Activated CD4-positive, CD25-positive, alpha-beta regulatory T cell treated with anti-CD3 and anti-CD28 coated beads, Interleukin-2, amount 50 U/mL, for 16 hours (primary cell): ENCODE data around the gene NCBP3.

ENCODE experiments used
- DNase-seq: peaks from one replicate; pipeline ENCODE4 v3.0.0-alpha.2; 2020; ENCODE audit warnings: low read depth, low spot score

NCBP3 gene, protein sequence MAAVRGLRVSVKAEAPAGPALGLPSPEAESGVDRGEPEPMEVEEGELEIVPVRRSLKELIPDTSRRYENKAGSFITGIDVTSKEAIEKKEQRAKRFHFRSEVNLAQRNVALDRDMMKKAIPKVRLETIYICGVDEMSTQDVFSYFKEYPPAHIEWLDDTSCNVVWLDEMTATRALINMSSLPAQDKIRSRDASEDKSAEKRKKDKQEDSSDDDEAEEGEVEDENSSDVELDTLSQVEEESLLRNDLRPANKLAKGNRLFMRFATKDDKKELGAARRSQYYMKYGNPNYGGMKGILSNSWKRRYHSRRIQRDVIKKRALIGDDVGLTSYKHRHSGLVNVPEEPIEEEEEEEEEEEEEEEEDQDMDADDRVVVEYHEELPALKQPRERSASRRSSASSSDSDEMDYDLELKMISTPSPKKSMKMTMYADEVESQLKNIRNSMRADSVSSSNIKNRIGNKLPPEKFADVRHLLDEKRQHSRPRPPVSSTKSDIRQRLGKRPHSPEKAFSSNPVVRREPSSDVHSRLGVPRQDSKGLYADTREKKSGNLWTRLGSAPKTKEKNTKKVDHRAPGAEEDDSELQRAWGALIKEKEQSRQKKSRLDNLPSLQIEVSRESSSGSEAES

DNA sequence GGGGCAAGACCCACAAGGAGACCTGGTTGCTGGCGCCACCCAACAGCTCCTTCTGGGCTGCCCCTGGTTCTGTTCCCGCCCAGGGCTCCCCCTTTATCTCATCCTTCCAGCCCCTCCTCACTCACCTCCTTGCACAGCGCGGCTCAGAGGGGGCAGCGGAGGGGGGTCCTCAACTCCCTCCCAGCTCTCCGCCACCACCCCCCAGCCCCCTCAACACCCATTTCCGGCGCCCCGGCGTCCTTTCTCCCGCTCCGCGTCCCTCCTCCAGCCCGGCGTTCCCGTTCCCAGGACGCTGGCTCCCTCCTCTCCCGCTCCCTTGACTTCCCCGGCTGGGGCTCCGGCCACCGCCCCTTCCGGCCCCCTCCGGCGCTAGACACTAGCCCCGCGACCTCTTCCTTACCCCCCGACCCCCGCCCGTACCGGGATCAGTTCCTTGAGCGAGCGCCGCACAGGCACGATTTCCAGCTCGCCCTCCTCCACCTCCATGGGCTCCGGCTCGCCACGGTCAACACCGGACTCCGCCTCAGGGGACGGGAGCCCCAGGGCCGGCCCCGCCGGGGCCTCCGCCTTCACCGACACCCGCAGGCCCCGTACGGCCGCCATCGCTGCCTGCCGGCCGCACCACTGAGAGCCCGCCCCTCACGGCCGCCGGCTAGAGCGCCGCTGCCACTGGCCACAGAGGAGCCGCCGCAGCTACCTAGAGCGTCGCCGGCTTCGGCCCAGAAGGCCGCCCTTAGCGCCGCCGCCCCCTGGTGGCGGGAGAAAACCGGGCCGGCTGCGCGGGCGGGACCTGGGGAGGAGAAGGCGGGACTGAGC, at the start of gene NCBP3:
Gene NCBP3 (minus strand): TSS at position 626 of the 816 bp plus-strand sequence. CDS start 23 bp downstream, at position 603.
- peak; percentile 87 for DNase-seq

DNA sequence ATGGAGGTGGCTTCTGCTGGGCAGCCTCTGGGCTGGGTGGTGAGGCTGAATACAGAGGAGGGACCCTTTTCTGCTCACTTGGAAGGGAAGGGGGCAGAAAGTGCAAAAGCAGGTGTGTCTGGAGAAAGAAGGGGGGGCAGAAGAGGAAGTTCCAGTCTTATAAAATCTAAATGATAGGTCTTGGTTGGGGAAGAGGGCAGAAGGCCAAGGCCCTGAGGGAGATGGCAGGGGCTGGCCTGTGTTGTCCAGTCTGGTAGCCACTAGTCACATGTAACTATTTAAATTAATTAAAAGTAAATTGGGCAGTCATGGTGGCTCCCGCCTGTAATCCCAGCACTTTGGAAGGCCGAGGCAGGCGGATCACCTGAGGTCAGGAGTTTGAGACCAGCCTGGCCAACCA, 49.3 kb upstream of the NCBP3 start:
- no peak for DNase-seq

DNA sequence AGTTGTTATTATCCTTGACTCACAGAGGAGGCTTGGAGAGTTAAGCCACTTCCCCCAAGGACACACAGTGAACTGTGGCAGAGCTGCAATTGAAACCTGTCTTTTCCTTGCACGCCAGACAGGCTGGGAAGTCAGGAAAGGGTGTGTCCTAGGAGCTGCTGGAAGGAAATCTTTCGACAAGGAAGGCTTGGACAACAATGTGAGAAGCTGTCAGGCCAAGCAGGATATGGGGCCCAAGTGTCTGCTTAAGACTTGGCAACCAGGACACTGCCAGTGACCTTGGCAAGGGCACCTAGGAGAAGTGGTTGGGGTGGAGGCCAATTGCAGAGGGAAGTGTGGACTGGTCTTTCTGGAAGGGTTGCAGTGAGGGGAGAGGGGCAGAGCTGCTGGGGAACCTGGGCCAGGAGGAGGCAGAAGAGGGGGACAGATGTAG, 48.9 kb upstream of the NCBP3 start:
- no peak for DNase-seq

DNA sequence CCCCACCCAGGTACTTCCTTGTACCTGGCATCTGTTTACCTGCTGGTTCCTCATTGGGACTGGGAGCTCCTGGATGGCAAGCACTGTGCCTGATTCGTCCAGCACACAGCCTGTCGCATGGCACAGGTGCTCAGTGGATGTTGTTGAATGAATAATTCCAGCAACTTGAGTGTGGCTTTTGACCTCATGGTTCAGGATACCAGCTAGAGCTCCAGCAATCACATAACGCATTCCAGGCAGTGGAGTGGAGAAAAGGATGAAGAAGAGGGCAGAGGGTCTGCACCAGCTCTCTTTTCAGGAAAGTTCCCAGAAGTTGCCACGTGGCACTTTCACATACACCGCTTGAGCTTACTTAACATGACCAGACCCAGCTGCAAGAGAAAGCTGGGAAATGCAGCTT, 48.1 kb upstream of the NCBP3 start:
- no peak for DNase-seq

DNA sequence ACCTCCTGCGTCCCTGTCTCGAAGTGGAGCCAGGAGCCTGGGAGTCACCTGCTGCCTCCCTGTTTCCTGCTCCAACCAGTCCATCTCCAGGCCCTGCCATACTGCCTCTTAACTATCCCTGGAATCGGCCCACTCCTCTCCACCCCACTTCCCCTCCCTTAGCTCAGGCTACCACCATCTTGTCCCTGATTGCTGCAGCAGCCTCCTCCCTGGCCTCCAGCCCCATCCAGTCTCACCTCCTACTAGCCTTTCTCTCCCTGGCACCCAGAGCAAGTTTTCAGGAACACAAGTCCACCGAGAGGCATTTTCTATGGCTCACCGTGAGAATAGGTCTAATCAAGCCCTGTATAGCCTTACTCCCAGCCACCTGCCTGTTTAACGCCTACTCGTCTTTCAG, 47.7 kb upstream of the NCBP3 start:
- DNase-seq, result no peak

DNA sequence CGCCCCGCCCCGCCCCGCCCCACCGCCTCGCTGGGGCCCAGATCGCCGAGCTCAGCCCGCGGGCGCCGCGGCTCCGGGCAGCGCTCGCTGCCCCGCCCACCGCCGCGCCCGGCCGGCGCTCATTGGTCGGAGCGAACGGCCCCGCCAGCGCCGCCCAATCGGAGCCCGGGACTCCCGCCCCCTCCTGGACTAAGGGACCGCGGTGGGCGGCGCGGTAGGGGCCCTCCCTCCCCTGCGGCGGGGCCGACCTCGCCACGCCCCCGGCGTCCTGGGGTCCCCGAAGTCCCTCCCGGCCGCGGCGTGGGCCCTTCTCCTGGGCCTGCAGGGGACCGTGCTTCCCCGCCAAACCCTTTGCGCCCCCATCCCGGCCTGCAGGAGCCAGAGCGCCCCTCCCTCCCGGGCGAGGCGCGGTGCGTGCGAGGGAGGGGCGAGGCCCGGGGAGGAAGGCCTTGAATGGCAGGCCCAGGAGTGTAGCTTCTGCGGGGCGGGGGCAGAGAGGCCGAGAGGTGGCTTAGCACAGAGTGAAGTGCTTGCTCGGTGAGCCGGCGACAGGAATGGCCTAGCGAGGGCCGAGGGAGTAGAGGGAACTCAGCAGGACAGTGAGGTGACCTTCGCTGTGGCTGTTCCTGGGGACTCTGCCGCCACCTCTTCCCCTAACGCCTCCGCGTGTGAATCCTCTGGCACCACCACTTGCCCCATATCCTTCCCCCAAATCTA, 47.1 kb upstream of the NCBP3 start, which contains the start of gene CAMKK1:
Gene CAMKK1 (minus strand): TSS at position 51 of the 717 bp plus-strand sequence. CDS start 7,366 bp downstream, outside the sequence.
- peak; percentile 73 for DNase-seq

DNA sequence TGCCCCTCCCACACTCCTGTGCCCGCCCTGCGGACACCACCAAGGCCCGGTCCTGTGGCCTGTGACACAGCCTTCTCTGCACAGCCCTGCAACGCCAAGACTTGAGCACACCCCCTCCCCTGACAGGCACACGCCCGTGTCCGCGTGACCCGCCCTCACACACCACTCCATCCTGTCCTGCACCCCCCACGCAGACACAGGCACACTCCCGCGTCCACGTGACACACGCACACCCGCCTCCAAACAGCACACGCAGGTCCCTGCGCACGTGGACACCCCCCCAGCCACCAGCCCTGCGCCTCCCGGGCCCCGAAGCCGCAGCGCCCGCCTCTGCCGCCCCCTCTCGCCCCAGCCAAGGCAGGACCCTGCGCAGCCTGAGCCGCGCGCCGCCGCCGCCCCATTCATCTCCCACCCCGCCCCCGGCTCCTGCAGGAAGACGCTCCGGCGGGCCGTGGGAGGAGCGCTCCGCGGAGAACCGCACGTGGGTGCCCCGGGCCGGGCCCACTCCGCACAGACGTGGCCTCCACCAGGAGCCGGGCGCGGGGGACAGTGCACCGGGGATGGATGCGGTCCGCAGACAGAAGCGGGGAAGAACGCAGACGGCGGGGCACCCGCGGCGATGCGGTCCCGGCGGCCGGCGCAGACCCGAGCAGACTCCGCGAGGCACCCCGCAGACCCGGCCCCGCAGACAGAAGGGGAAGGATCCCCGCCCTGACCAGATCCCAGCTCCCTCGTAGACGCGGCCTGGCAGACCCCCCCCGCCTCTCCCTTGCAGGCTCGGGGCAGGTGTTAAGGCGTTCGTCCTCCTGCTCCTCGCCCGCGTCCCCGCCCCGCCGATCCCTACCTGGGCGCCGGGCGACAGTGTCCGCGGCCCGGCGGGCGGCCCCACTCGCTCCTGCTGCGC, 46.3 kb upstream of the NCBP3 start:
- DNase-seq, result peak; percentile 60

DNA sequence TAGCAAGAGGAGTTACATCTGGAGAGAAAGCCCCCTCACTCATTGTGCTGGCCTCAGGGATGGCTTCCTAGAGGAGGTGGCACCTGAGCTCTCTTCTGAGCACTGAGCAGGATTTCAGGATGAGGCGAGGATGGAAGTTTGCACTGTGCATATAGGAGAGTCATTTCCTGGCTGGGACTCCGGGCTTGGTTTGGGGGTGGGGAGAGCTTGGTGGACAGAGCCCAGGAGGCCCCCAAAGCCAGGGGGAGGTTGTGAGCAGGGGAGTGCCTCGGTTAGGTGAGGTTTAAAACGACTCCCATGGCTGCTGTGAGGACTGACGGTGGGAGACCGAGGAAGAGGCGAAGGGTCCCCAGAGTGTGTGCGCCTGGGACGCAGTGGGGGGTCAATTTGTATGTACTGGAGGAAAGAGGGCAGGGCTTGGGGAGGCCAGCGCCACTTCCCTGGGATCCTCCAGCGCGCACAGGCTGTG, 45.6 kb upstream of the NCBP3 start:
- no peak for DNase-seq

DNA sequence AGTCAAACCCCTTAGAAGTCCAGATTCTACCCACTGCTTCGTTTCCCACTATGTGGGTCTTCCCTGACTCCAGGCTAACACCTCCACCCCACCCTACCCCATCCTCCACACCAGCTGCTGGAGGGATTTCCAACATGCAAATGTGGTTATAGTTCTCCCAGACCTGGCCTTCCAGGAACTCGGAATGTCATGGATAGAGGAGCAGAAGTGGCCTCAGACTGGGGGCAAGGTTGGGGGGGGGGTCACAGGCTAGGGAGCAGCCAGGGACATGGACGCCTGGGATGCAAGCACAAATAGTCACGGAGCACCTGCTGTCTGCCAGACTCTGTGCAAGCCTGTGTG, 44.8 kb upstream of the NCBP3 start:
- no peak for DNase-seq

DNA sequence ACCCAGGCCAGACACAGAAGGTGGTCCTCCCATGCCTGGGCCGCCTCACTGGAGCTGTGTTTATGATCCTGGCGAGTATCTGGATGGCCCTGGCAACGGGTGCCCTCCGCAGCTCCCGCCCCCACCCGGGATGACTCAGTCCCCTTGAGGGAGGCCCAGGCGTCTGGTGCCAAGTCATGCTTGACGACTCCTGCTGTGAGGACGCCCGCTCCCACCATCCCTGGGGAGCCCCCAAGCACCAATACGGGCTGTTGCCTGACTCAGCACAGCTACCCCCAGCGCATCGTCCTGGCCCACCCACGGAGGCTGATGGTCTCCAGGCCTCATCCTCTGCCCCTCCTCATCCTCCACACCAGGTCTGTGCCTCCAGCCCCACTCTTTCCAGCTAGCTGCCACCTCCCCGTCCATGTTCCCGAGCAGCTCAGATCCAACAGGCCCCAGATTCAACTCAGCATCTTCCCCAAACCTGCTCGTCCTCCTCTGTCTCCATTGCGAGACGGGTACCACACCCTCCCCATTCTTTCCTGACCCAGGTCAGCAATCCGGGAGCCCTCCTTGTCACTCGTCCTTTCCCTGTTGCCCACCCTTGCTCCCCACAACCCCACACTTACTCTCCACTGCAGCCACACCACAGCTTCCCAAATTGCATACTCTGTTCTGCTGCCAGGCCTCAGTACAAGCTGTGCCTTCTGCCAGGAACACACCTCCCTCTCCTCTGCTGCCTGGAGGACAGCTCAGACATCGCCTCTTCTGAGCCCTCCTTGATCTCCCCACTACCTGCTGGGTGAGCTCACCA, 44.2 kb upstream of the NCBP3 start:
- DNase-seq, result no peak

DNA sequence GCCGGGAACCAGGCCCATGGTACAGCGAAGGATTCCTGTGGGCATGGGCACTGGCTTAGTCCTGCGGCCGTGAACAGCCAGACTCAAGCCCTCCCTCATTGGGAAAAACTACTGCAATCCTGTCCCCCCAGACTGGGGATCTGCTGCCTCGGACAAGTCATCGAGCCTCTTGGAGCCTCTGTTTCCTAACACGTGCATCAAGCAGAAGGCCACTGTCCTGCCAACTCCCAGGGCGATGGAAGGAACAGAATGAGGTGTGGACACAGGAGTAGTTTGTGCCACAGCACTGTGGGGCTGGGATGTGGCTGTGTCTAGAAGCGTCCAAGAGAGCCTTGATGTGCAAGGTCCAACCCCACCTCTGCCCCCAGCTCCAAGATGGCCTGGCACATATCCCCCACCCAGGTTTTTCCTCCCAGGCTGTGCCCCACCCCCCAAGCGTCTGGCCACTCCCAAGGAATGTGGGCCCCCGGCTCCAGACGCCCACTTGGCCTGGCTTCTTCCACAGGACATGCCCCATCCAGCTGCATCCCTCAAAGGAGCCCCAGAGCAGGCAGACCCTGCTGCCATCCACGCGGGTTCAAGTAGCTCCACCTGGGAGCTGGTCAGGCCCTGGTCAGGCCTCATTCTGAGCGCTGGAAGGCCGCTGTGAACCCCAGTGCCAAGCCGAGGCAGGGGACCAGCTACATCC, 43.4 kb upstream of the NCBP3 start:
- no peak for DNase-seq

DNA sequence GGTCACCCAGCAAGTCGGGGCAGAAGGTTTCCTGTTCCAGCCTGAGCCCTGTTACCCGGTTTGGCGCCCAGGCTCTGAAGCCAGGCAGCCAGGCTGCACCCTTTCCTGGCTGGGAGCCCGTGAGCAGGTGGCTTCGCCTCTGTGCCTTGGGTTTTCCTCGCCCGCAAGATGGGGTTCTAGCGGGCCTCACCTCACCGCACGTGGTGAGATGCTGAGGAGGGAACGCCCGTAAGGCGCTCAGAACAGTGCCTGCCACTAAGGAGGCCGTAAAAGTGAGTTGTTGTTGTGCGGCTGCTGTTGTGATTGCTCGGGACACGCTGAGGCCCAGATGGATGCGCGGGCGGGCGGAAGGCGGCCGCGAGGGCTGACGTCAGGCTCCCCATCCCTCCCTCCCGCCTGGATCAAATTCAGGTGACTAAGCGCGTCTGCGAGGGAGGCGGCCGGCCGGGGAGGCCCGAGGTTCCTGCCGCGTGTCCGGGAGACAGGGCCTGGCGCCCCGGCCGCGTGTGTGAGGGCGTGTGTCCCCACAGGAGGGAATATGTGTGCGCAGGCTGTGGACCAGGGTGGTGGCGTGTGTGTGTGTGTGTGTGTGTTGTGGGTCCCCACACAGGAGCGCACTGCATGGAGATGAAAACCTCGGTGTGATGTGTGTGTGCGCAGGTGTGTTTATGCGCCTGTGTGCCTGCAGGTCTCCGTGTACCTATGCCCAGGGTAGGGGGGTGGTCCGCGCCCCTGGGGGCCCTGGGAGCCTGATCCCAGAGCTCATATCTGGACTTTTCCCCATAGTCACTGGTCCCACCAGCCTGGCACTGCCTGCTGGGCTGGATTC, 42.5 kb upstream of the NCBP3 start:
- no peak for DNase-seq

DNA sequence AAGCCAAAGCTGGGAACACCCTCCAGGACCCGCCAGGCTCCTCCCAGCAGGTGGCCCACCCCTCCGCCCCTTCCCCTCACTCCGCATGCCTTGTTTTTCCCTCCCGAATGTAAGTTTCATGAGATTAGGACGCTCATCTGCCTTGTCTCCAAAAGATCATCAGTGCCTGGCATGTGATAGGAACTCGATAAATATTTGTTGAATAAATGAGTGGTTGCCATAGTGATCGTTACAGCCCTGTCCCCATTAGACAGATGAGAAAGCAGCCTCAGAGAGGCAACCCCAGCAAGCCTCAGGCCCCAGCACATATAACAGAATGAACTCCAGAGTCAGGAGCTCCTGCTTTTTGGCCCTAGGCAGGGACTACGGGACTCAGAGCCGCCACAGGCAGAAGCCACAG, 41.8 kb upstream of the NCBP3 start:
- DNase-seq, result no peak

DNA sequence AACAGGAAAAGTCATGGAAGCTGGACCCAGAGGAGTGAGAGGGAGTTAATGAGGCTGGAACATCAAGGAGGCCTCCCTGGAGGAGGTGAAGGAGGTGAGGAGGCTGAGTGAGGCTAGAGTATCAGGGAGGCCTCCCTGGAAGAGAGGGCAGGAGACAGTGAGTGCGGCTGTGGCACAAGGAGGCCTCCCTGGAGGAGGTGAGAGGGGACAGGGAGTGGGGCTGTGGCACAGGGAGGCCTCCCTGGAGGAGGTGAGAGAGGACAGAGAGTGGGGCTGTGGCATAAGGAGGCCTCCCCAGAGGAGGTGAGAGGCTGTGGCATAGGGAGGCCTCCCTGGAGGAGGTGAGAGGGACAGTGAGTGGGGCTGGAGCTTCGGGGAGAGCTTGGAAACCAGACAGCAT, 41.3 kb upstream of the NCBP3 start:
- no peak for DNase-seq

DNA sequence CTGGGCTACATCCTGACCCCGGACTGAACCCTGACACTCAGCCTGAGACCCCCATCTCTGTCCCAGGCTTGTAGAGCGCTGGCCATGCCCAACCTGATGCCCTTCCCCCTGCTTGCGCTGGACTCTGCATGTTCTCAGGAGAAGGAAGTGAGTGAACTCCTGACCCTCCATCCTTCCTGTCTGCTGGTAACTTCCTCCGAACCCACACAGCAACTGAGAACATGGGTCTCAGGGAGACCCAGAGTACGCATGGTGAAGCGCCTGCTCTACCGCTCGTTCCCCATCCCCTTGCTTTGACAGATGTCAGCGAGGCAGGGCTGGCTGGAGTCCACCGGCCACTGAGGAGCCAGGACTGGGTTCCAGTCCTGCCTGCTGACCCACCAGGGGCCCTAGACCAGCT, 40.7 kb upstream of the NCBP3 start:
- DNase-seq, result no peak

DNA sequence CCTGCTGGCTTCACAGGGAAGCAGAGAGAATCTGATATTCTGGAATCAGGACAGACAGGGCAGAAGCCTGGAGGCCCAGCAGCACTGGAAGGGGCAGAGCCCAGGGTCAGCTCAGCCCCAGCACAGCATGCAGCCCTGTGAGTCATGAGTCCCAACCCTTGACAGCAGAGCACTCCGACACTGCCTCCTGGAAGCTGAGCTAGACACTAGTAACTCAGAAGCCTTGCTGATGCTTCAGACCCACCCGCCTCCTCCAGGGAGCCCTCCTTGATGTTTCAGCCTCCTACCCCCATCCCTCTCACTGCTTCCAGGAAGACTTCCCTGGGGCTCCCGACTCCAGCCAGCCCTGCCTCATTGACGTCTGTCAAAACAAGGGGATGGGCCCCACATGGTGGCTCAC, 39.9 kb upstream of the NCBP3 start:
- no peak for DNase-seq

DNA sequence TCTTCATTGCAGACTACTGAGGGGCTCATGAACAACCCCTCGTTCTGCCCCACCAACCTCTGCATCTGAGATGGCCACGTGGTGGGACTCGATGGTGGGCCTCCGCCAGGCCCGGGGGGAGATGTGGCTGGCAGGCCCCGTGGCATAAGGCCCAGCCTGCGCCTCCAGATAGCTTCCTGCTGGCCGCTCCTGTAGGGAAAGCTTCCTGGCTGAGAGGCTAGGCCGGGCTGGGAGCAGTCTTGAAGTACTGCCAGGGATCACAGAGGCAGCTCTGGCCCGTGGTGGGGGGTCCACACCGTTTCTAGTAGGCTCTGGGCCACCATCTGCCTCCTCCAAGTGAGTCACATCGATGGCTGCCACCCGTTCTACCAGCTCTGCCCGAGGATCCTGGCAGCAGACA, 39.2 kb upstream of the NCBP3 start:
- DNase-seq, result no peak

DNA sequence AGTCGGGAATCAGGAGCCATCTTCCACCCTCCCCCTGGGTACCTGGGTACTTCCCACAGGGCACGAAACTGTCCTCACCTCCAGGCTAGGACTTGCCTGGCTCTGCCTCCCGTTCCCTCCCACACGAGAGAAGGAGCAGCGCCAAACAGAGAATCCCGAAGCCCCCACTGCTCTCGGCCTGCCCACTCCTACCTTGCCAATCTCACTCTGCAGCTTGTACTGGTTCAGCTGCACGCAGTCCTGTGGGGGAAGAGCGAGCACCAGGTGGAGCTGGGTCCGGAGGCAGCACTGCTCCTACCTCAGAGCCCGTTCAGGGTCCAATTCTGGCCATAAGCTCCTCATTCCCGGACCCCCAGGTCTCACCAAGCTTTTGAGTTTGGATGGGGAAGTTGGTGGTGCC, 38.1 kb upstream of the NCBP3 start:
- DNase-seq, result no peak
